K562 (cell line): ENCODE measurements around the gene LTBR. TPM values are rescaled to one million over a fixed set of nuclear protein-coding genes. Genes with fewer than 3 reads are reported as not detected.

Experiments used
- CBX1 ChIP-seq: sonication (generic); IDR thresholded peaks from 2 replicates; pipeline ENCODE4 v1.6.1; 2016; ENCODE audit warnings: antibody characterized with exemption, low read depth, mild to moderate bottlenecking
- CHD4 ChIP-seq: fragments of 200-600 bp; sonication (generic); IDR thresholded peaks from 3 replicates; pipeline ENCODE4 v1.6.1; 2012; ENCODE audit warnings: low read depth, mild to moderate bottlenecking, mixed read lengths, low read length, inconsistent platforms; ENCODE audit not compliant: insufficient read depth, insufficient replicate concordance, poor library complexity, severe bottlenecking
- DEAF1 ChIP-seq: fragments of 450-650 bp; formaldehyde crosslinking; IDR thresholded peaks from 2 replicates; pipeline ENCODE4 v1.4.0; 2020; ENCODE audit warnings: mild to moderate bottlenecking, moderate library complexity
- DMBX1 ChIP-seq: fragments of 250-450 bp; sonication (Bioruptor Pico); IDR thresholded peaks from 2 replicates; pipeline ENCODE4 v1.8.0; 2022; ENCODE audit warnings: inconsistent platforms, mild to moderate bottlenecking, moderate library complexity, borderline replicate concordance
- GTF2E2 ChIP-seq: fragments of 200-800 bp; sonication (Bioruptor generic); IDR thresholded peaks from 2 replicates; pipeline ENCODE4 v1.6.1; 2016; ENCODE audit warnings: missing genetic modification characterization, missing compliant biosample characterization
- KHSRP ChIP-seq: fragments of 450-650 bp; IDR thresholded peaks from 2 replicates; pipeline ENCODE4 v1.6.1; 2017
- KLF1 ChIP-seq: fragments of 450-650 bp; IDR thresholded peaks from 2 replicates; pipeline ENCODE4 v1.6.1; 2016; ENCODE audit warnings: missing genetic modification characterization, missing compliant biosample characterization
- MCM3 ChIP-seq: fragments of 450-650 bp; IDR thresholded peaks from 2 replicates; pipeline ENCODE4 v1.6.1; 2016
- MCM7 ChIP-seq, 2 experiments: fragments of 450-650 bp; IDR thresholded peaks; 2 replicates each; pipeline ENCODE4 v1.6.1; 2016 to 2018
- MEF2A ChIP-seq: IDR thresholded peaks from 2 replicates; pipeline ENCODE4 v1.6.1; 2011; ENCODE audit warnings: low read depth, mild to moderate bottlenecking, low read length, moderate library complexity; ENCODE audit not compliant: control insufficient read depth
- MXD1 ChIP-seq: fragments of 250-450 bp; sonication (Bioruptor Pico); IDR thresholded peaks from 2 replicates; pipeline ENCODE4 v1.8.0; 2021; ENCODE audit warnings: borderline replicate concordance, mild to moderate bottlenecking, moderate library complexity; ENCODE audit not compliant: poor library complexity, severe bottlenecking
- NFXL1 ChIP-seq: fragments of 450-650 bp; formaldehyde crosslinking; IDR thresholded peaks from 2 replicates; pipeline ENCODE4 v1.4.0; 2021; ENCODE audit warnings: mild to moderate bottlenecking
- NR4A1 ChIP-seq, 2 experiments: fragments of 250-450 bp in 1 of 2; fragments of 450-650 bp in 1 of 2; sonication (Bioruptor Pico) in 1 of 2; IDR thresholded peaks; 2 replicates each; pipeline versions ENCODE4 v1.4.0 to v1.6.1; 2016 to 2020; ENCODE audit warnings: mild to moderate bottlenecking in 2 of 2, missing compliant biosample characterization in 1 of 2, missing genetic modification characterization in 1 of 2, moderate library complexity in 1 of 2
- POLR2H ChIP-seq: IDR thresholded peaks from 2 replicates; pipeline ENCODE4 v1.6.1; 2016; ENCODE audit warnings: missing genetic modification characterization, low read depth, mild to moderate bottlenecking, control low read depth, missing compliant biosample characterization, moderate library complexity
- TCF15 ChIP-seq: fragments of 250-450 bp; sonication (Bioruptor Pico); IDR thresholded peaks from 2 replicates; pipeline ENCODE4 v1.8.0; 2022; ENCODE audit warnings: moderate library complexity, mild to moderate bottlenecking, inconsistent platforms
- TSC22D4 ChIP-seq: fragments of 450-650 bp; IDR thresholded peaks from 2 replicates; pipeline ENCODE4 v1.6.1; 2016; ENCODE audit warnings: missing genetic modification characterization, missing biosample characterization, control low read depth
- ZBTB1 ChIP-seq: sonication (generic); formaldehyde crosslinking; IDR thresholded peaks from 2 replicates; pipeline ENCODE4 v1.8.1; 2023; ENCODE audit warnings: missing genetic modification reagents, low read depth, mild to moderate bottlenecking, borderline replicate concordance
- ZBTB2 ChIP-seq: fragments of 450-650 bp; IDR thresholded peaks from 2 replicates; pipeline ENCODE4 v1.6.1; 2016; ENCODE audit warnings: antibody characterized with exemption
- ZC3H8 ChIP-seq: fragments of 450-650 bp; IDR thresholded peaks from 2 replicates; pipeline ENCODE4 v1.6.1; 2017
- ZFP30 ChIP-seq: fragments of 250-450 bp; sonication (Bioruptor Pico); IDR thresholded peaks from 2 replicates; pipeline ENCODE4 v1.8.0; 2022; ENCODE audit warnings: moderate library complexity, mild to moderate bottlenecking, inconsistent platforms, borderline replicate concordance
- ZNF165 ChIP-seq: fragments of 250-450 bp; sonication (Bioruptor Pico); IDR thresholded peaks from 2 replicates; pipeline ENCODE4 v1.4.0; 2020; ENCODE audit warnings: borderline replicate concordance
- ZNF274 ChIP-seq: IDR thresholded peaks from 2 replicates; pipeline ENCODE4 v1.6.1; 2011; ENCODE audit warnings: low read depth, mild to moderate bottlenecking, low read length, moderate library complexity, borderline replicate concordance
- ZNF3 ChIP-seq: fragments of 250-450 bp; sonication (Bioruptor Pico); IDR thresholded peaks from 2 replicates; pipeline ENCODE4 v1.5.0; 2021; ENCODE audit warnings: mild to moderate bottlenecking, moderate library complexity
- ZNF324 ChIP-seq: fragments of 250-450 bp; sonication (Bioruptor Pico); IDR thresholded peaks from 2 replicates; pipeline ENCODE4 v1.4.0; 2020; ENCODE audit warnings: mild to moderate bottlenecking
- ZNF384 ChIP-seq: IDR thresholded peaks from 2 replicates; pipeline ENCODE4 v1.6.1; 2012; ENCODE audit warnings: low read depth, low read length, improper control_type of control experiment
- ZNF780A ChIP-seq: fragments of 250-450 bp; sonication (Bioruptor Pico); IDR thresholded peaks from 2 replicates; pipeline ENCODE4 v1.5.0; 2021; ENCODE audit warnings: mild to moderate bottlenecking
- polyA plus RNA-seq, 8 experiments: library from polyadenylated mRNA; depleted of rRNA in 4 of 8; stranded (reverse) in 5 of 8; unstranded in 3 of 8; fragments of >200 nt; fragmentation: Nextera tagmentation in 2 of 8; fragmentation: Illumina TruSeq in 1 of 8; extraction: Ambion mirVana in 2 of 8; extraction: Trizol in 1 of 8; gene quantifications; 2 replicates each; pipeline versions ENCODE4 v1.2.1 to v1.2.3, GENCODE V29; 2011 to 2014; ENCODE audit warnings: inconsistent platforms in 1 of 8, missing spikeins in 1 of 8
- total RNA-seq, 7 experiments: library from RNA; depleted of rRNA in 6 of 7; stranded (reverse); fragments of >200 nt in 6 of 7; fragmentation: Illumina TruSeq in 2 of 7; extraction: Trizol in 2 of 7; gene quantifications; 2 replicates each; pipeline versions ENCODE4 v1.2.1 to v1.2.3, GENCODE V29; 2011 to 2021; ENCODE audit warnings: low replicate concordance in 1 of 7

The LTBR gene
- total and polyA plus RNA-seq, 9 of the 15 experiments (the other 6 are each of a cell fraction or from before 2014, with no cell fraction given), result 0.96 to 69.0 (median 35.3) TPM

GRCh38 chr12:6336079-6336888 is 47.7 kb upstream of the LTBR start (continued):
- TF ChIP-seq DEAF1 (CRISPR knock-in tag) (no peak), ZNF274 (no peak), TSC22D4 (tag) (no peak), ZNF384 (no peak), NR4A1 (CRISPR knock-in tag; IDR thresholded peaks at IDR 0.05) (no peak), NR4A1 (tag; IDR thresholded peaks at IDR 0.05) (0 out of 2 replicates have a peak, but pooled peaks have one; percentile 25), MCM3 (no peak), ZNF780A (CRISPR knock-in tag) (no peak), MEF2A (no peak), ZFP30 (CRISPR knock-in tag) (no peak), KHSRP (no peak), MCM7 (IDR thresholded peaks at IDR 0.05) (no peak), NFXL1 (CRISPR knock-in tag) (no peak), TCF15 (no peak), ZC3H8 (no peak), POLR2H (tag) (peak; percentile 68), MXD1 (no peak), CHD4 (no peak), ZBTB2 (no peak), ZNF324 (no peak), ZNF165 (no peak), CBX1 (no peak), ZBTB1 (CRISPR knock-in tag) (no peak), GTF2E2 (tag) (no peak), DMBX1 (CRISPR knock-in tag) (no peak), KLF1 (no peak), ZNF3 (CRISPR knock-in tag) (no peak)
